H1 (cell line): Measurements from ENCODE around the gene ARFGEF3. TPM values are rescaled to one million over a fixed set of nuclear protein-coding genes. Genes with fewer than 3 reads are reported as not detected.

ENCODE experiments used
- CTCF ChIA-PET: fragments of 300-600 bp; sonication (Branson Sonifier 250); formaldehyde crosslinking; loops from one replicate; lab custom pipeline; 2021; ENCODE audit not compliant: partially characterized antibody; lab: Charles Lee
- POLR2A ChIA-PET: fragments of 300-600 bp; sonication (Branson Sonifier 250); formaldehyde crosslinking; loops from one replicate; lab custom pipeline; 2021; ENCODE audit warnings: inconsistent platforms; ENCODE audit not compliant: partially characterized antibody; lab: Charles Lee
- DNase-seq, 2 experiments: peaks; one replicate each; pipeline versions ENCODE4 v3.0.0 to v3.0.0-alpha.2; 2010 to 2022; ENCODE audit warnings: low spot score in 2 of 2, low read depth in 1 of 2, mixed read lengths in 1 of 2
- FAIRE-seq: peaks from 2 replicates; lab custom pipeline; 2011; peaks lifted over from hg19 to GRCh38; lab: Jason Lieb, UNC
- H2AFZ ChIP-seq: 2 replicates; pipeline ENCODE4 v1.8.1; 2012; ENCODE audit warnings: low read length, inconsistent platforms
- H2AK5ac ChIP-seq: 2 replicates; pipeline ENCODE4 v1.6.1; 2013; ENCODE audit warnings: low read depth, low read length
- H2BK120ac ChIP-seq: replicated peaks from 2 replicates; pipeline ENCODE3; 2013; ENCODE audit warnings: low read depth, low read length, inconsistent platforms
- H2BK12ac ChIP-seq: 2 replicates; pipeline ENCODE4 v1.6.1; 2013; ENCODE audit warnings: low read depth, low read length
- H2BK15ac ChIP-seq: 2 replicates; pipeline ENCODE4 v1.6.1; 2013; ENCODE audit warnings: low read length
- H2BK20ac ChIP-seq: 2 replicates; pipeline ENCODE4 v1.6.1; 2013; ENCODE audit warnings: low read length
- H2BK5ac ChIP-seq: 2 replicates; pipeline ENCODE4 v1.6.1; 2013; ENCODE audit warnings: low read depth, low read length
- H3K14ac ChIP-seq: 2 replicates; pipeline ENCODE4 v1.6.1; 2013; ENCODE audit warnings: inconsistent platforms; ENCODE audit not compliant: insufficient read length
- H3K18ac ChIP-seq: 2 replicates; pipeline ENCODE4 v1.6.1; 2013; ENCODE audit warnings: low read length; ENCODE audit errors: extremely low read depth
- H3K23ac ChIP-seq: 2 replicates; pipeline ENCODE4 v1.6.1; 2013; ENCODE audit warnings: inconsistent platforms; ENCODE audit not compliant: insufficient read length
- H3K23me2 ChIP-seq: 2 replicates; pipeline ENCODE4 v1.6.1; 2013; ENCODE audit warnings: low read depth, low read length
- H3K27ac ChIP-seq: 2 replicates; pipeline ENCODE4 v1.6.1; 2011; ENCODE audit warnings: low read depth, low read length, inconsistent platforms
- H3K27me3 ChIP-seq, 4 experiments: replicated peaks in 1 of 4; 1 replicate in 1 of 4; 2 replicates in 3 of 4; pipeline versions ENCODE4 v1.6.1 to v1.8.1; 2011 to 2013; ENCODE audit warnings: low read length in 3 of 4, mild to moderate bottlenecking in 3 of 4, inconsistent platforms in 2 of 4, mixed read lengths in 2 of 4, moderate library complexity in 1 of 4; ENCODE audit not compliant: control insufficient read depth in 3 of 4, insufficient read depth in 3 of 4; ENCODE audit errors: extremely low read depth in 1 of 4
- H3K36me3 ChIP-seq, 4 experiments: 2 replicates each; pipeline versions ENCODE4 v1.6.1 to v1.8.1; 2011 to 2013; ENCODE audit warnings: mild to moderate bottlenecking in 4 of 4, low read length in 3 of 4, moderate library complexity in 2 of 4, control low read depth in 1 of 4, inconsistent platforms in 1 of 4; ENCODE audit not compliant: insufficient read depth in 4 of 4, control insufficient read depth in 2 of 4
- H3K4ac ChIP-seq: replicated peaks from 2 replicates; pipeline ENCODE3; 2013; ENCODE audit warnings: low read length, low read depth, mixed read lengths, inconsistent platforms; ENCODE audit not compliant: insufficient read length
- H3K4me1 ChIP-seq, 4 experiments: replicated peaks in 1 of 4; 1 replicate in 1 of 4; 2 replicates in 3 of 4; pipeline versions ENCODE4 v1.6.1 to v1.8.1; 2011 to 2013; ENCODE audit warnings: low read length in 3 of 4, inconsistent platforms in 2 of 4, mixed read lengths in 1 of 4; ENCODE audit not compliant: insufficient read depth in 4 of 4, control insufficient read depth in 3 of 4
- H3K4me2 ChIP-seq, 2 experiments: 2 replicates each; pipeline versions ENCODE4 v1.6.1 to v1.8.1; 2011 to 2013; ENCODE audit warnings: low read depth in 2 of 2, low read length in 2 of 2, control low read depth in 1 of 2, inconsistent platforms in 1 of 2, mild to moderate bottlenecking in 1 of 2; ENCODE audit not compliant: insufficient read depth in 1 of 2
- H3K4me3 ChIP-seq, 4 experiments: fragments of 200-600, 300-600 bp in 1 of 4; sonication (generic), shearing (Covaris generic), sonication (Bioruptor Twin) in 1 of 4; 2 replicates each; pipeline versions ENCODE4 v1.5.1 to v1.8.1; 2011 to 2016; ENCODE audit warnings: low read length in 4 of 4, low read depth in 3 of 4, control low read depth in 2 of 4, inconsistent platforms in 2 of 4, mild to moderate bottlenecking in 2 of 4, mixed read lengths in 1 of 4, moderate library complexity in 1 of 4; ENCODE audit not compliant: insufficient read depth in 2 of 4; ENCODE audit errors: extremely low read depth in 1 of 4
- H3K56ac ChIP-seq: replicated peaks from 2 replicates; pipeline ENCODE3; 2013; ENCODE audit warnings: low read depth, mild to moderate bottlenecking, mixed read lengths, low read length, inconsistent platforms; ENCODE audit not compliant: insufficient read length
- H3K79me1 ChIP-seq: 2 replicates; pipeline ENCODE4 v1.6.1; 2013; ENCODE audit warnings: low read depth, low read length, control low read depth
- H3K79me2 ChIP-seq, 2 experiments: 2 replicates each; pipeline versions ENCODE4 v1.6.1 to v1.8.1; 2012 to 2013; ENCODE audit warnings: low read length in 2 of 2, mild to moderate bottlenecking in 2 of 2, inconsistent platforms in 1 of 2; ENCODE audit not compliant: insufficient read depth in 2 of 2, control insufficient read depth in 1 of 2
- H3K9ac ChIP-seq, 4 experiments: replicated peaks in 1 of 4; 1 replicate in 1 of 4; 2 replicates in 3 of 4; pipeline versions ENCODE4 v1.6.1 to v1.8.1; 2011 to 2013; ENCODE audit warnings: low read depth in 3 of 4, low read length in 3 of 4, control low read depth in 2 of 4, mild to moderate bottlenecking in 2 of 4, moderate library complexity in 2 of 4, inconsistent platforms in 1 of 4; ENCODE audit errors: extremely low read depth in 1 of 4
- H3K9me3 ChIP-seq, 2 experiments: 2 replicates each; pipeline versions ENCODE4 v1.6.1 to v1.8.1; 2012 to 2013; ENCODE audit warnings: mild to moderate bottlenecking in 2 of 2, moderate library complexity in 2 of 2, control low read depth in 1 of 2, inconsistent platforms in 1 of 2, low read depth in 1 of 2, low read length in 1 of 2, mixed read lengths in 1 of 2; ENCODE audit not compliant: insufficient read depth in 2 of 2
- H4K20me1 ChIP-seq, 2 experiments: replicated peaks in 1 of 2; 2 replicates each; pipeline versions ENCODE3 to v1.8.1; 2011 to 2013; ENCODE audit warnings: inconsistent platforms in 2 of 2, low read length in 2 of 2, mild to moderate bottlenecking in 1 of 2; ENCODE audit not compliant: insufficient read depth in 2 of 2, control insufficient read depth in 1 of 2
- H4K5ac ChIP-seq: 2 replicates; pipeline ENCODE4 v1.6.1; 2013; ENCODE audit warnings: low read length, low read depth, mixed read lengths, inconsistent platforms; ENCODE audit not compliant: insufficient read length
- H4K8ac ChIP-seq: 2 replicates; pipeline ENCODE4 v1.8.0; 2013; ENCODE audit warnings: mild to moderate bottlenecking, moderate library complexity, low read length, inconsistent platforms; ENCODE audit not compliant: insufficient read depth; ENCODE audit errors: extremely low read depth
- H4K91ac ChIP-seq: replicated peaks from 2 replicates; pipeline ENCODE3; 2013; ENCODE audit warnings: low read length, mixed read lengths, inconsistent platforms; ENCODE audit not compliant: insufficient read length
- ASH2L ChIP-seq: fragments of 200-600, 300-600 bp; sonication (generic); IDR thresholded peaks from one replicate; pipeline ENCODE4 v1.7.1; 2017; ENCODE audit warnings: low read length
- BRCA1 ChIP-seq: IDR thresholded peaks from 2 replicates; pipeline ENCODE4 v1.6.1; 2012; ENCODE audit warnings: low read depth, low read length, improper control_type of control experiment
- CREB1 ChIP-seq: IDR thresholded peaks from 2 replicates; pipeline ENCODE4 v1.6.1; 2012; ENCODE audit warnings: inconsistent platforms
- EZH2 ChIP-seq: fragments of 200-600 bp; sonication (generic); IDR thresholded peaks from 2 replicates; pipeline ENCODE4 v1.7.1; 2012; ENCODE audit warnings: low read depth, mild to moderate bottlenecking, moderate library complexity, low read length, inconsistent platforms; ENCODE audit not compliant: severe bottlenecking
- HDAC6 ChIP-seq: IDR thresholded peaks from one replicate; pipeline ENCODE4 v1.7.1; 2012; ENCODE audit warnings: low read depth, mild to moderate bottlenecking, inconsistent platforms, low read length, moderate library complexity
- RBBP5 ChIP-seq: IDR thresholded peaks from 2 replicates; pipeline ENCODE4 v1.7.1; 2012; ENCODE audit warnings: low read depth, mild to moderate bottlenecking, inconsistent platforms, low read length, moderate library complexity, borderline replicate concordance
- WGBS, 2 experiments: shearing (Covaris generic) in 1 of 2; methylation state at CpG; one replicate each; pipeline versions ENCODE4 v1.1.6 to v1.1.7; 2013 to 2015; ENCODE audit warnings: low lambda C conversion rate in 2 of 2, mixed read lengths in 2 of 2, inconsistent platforms in 1 of 2, low coverage in 1 of 2, missing lambda C conversion rate in 1 of 2; ENCODE audit not compliant: insufficient replicate concordance in 2 of 2, insufficient coverage in 1 of 2, insufficient read length in 1 of 2; ENCODE audit errors: extremely low coverage in 1 of 2, missing lambda C conversion rate in 1 of 2; 5-methylcytosine and 5-hydroxymethylcytosine counted together
- polyA plus RNA-seq, 7 experiments: library from polyadenylated mRNA; depleted of rRNA in 3 of 7; stranded (reverse) in 5 of 7; unstranded in 2 of 7; fragments of >200 nt in 5 of 7; fragments of 200-250 nt in 2 of 7; gene quantifications; 1 replicate in 5 of 7; 2 replicates in 1 of 7; 4 replicates in 1 of 7; pipeline versions ENCODE4 v1.2.1 to v1.2.3, GENCODE V29; 2011 to 2013; ENCODE audit warnings: missing spikeins in 2 of 7, mixed read lengths in 2 of 7
- total RNA-seq: library from RNA; stranded (reverse); fragmentation: NEBNext Ultra II Directional; extraction: Animal tissue kit (Norgen Biotek cat#: 25700); gene quantifications from 2 replicates; pipeline ENCODE4 v1.2.1, GENCODE V29; 2021

Gene ARFGEF3
- total and polyA plus RNA-seq, 2 of the 8 experiments (the other 6 are each of a cell fraction or from before 2014, with no cell fraction given): 5.8 to 23.2 TPM

GRCh38 chr6:138261116-138261780 is 99.5 kb downstream of the ARFGEF3 start:
- H2BK120ac ChIP-seq: no peak overlapping the region
- no peaks in the 10 kb centered on the region for H3K9me3 ChIP-seq
- H2BK5ac ChIP-seq: no peak overlapping the region
- no peak overlapping the region for H4K8ac ChIP-seq
- no peak for DNase-seq
- no peak overlapping the region for H2BK15ac ChIP-seq
- H3K4me2 ChIP-seq: no peak overlapping the region
- no peak overlapping the region for H3K4ac ChIP-seq
- no peaks in the 10 kb centered on the region for H4K20me1 ChIP-seq
- H3K27ac ChIP-seq: no peak overlapping the region
- H4K5ac ChIP-seq: no peak overlapping the region
- no peak overlapping the region for H3K23ac ChIP-seq
- no peaks in the 10 kb centered on the region for H3K79me2 ChIP-seq
- H2AK5ac ChIP-seq: no peak overlapping the region
- TF ChIP-seq ASH2L: no peak
- no peak for TF ChIP-seq CREB1
- no peak for TF ChIP-seq EZH2
- TF ChIP-seq RBBP5: no peak
- no peak for TF ChIP-seq HDAC6
- no peak for TF ChIP-seq BRCA1
- TF ChIP-seq, all 59 proteins: peak for 0
- FAIRE-seq: no peak
- H2BK12ac ChIP-seq: no peak overlapping the region
- H3K56ac ChIP-seq: no peak overlapping the region
- H3K4me3 ChIP-seq: no peak overlapping the region
- WGBS, 2 experiments: 95% methylated on average over 2 of the region's 2 CpGs; no CpG with 5 or more reads in 1 of the 2 experiments
- no peak overlapping the region for H3K14ac ChIP-seq
- no peak overlapping the region for H2BK20ac ChIP-seq
- H3K18ac ChIP-seq: no peak overlapping the region
- H3K9ac ChIP-seq: no peak overlapping the region
- no peaks in the 10 kb centered on the region for H3K27me3 ChIP-seq
- H2AFZ ChIP-seq: no peak overlapping the region
- H3K79me1 ChIP-seq: 0 out of 2 replicates have a peak, but pooled peaks cover 2% of the 10 kb centered on the region
- H3K23me2 ChIP-seq: no peaks in the 10 kb centered on the region
- H3K36me3 ChIP-seq: peaks cover 0 to 12% (median 5%) of the 10 kb centered on the region in 4 experiments; a peak in 6 of 8 replicates
- no peaks in the 10 kb centered on the region for H3K4me1 ChIP-seq
- ChIA-PET CTCF (interaction anchor here (1.1 to 2.4 kb wide), 5 partner anchors 8 to 254 kb away, joined by 3 to 9 read pairs (median 6); no protein-coding TSS in a partner anchor), POLR2A (no interaction called here)
- H4K91ac ChIP-seq: no peak overlapping the region
